NCI-H1105 (cell line): Measurements from ENCODE around the gene KATNA1.

Experiments used
- DNase-seq: peaks from one replicate; lab custom pipeline; 2025; lab: John Stamatoyannopoulos, UW

Gene KATNA1

DNA sequence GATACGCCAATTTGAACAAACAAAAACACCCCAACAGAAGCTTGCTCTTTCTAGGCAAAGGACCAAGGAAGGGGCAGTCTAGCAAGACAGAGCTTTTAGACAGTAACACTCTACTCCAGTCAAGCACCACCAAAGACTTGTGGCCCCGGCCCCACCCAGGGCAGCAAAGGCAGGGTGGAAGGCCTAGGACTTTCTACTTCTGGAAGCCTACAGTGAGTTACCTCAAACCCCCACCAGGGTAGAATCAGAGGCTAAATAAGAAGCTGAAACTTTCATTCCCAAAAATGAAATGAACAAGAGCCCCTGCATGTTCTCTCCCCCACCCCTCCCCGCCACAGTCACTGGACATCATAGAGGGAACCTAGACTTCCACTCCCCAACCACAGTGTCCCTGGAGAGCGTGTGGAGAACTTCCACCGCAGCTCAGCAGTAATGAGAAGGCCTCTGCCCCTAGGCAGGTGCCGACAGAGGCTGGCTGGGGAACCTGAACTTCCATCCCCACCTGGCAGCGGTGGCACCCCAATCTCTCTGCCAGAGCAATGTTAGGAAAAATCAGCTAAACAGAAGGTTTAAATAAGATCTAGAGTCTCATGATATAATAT lies 40.0 kb downstream of the KATNA1 start:
- DNase-seq: no peak

DNA sequence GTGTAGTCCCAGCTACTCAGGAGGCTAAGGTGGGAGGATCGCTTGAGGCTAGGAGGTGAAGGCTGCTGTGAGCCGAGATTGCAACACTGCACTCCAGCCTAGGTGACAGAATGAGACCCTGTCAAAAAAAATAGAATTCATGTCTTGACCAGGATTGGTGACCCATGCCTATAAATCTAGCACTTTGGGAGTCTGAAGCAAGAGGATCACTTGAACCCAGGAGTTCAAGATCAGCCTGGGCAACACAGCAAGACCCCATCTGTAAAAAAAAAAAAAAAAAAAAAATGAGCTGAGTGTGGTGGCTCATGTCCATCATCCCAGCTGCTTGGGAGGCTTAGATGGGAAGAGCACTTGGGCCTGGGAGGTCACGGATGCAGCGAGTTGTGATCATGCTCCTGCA lies 48.0 kb downstream of the KATNA1 start:
- DNase-seq: no peak

DNA sequence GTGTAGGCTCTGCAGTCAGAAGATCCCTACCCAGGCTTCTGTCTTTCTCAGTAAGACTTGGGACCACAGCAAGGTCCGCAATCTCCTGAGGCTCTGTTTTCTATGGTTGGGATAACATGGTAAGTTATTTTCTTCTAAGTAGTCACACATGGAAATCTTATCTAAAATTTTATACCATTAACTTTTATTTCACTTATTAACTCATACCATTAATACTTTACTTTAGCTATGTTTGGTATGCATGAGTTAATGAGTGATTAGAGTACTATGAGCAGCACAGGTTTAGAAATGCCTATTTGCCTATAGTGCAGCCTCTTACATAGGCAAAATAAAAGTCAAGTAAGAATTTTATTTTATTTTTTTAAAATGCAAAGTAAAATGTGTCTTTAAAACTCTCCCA lies 55.1 kb downstream of the KATNA1 start:
- DNase-seq: no peak

DNA sequence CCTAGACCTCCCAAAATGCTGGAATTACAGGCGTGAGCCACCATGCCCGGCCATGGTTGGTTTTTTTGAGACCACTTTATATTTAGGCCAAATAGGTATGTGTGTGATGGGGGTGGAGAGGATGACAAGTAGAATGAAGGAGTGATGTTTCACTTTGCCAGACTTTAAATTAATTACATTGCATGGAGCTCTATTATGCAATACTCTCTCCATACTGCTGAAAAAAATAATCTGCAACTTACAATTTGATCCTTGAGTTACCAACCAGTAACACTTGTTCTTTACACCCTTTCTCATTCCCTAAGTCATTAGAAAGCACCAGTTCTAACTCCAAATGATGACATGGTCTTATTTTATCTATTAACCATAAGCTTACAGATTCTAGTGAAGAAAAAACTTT lies 55.5 kb downstream of the KATNA1 start:
- DNase-seq: no peak

DNA sequence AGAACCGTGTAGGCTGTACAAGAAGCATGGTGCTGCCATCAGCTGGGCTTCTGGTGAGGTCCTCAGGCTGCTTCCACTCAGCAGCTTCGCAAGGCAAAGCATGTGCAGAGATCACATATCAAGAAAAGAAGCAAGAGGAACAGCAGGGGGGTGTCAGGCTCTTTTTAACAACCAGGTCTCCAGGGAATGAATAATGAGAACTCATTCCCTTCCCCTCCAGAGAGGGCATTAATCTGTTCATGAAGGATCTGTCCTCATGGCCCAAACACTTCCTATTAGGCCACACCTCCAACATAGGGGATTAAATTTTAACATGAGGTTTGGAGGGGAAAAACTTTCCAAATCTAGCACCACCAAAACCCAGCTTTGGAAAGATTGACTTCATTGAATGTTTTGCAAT lies 62.4 kb downstream of the KATNA1 start:
- DNase-seq: no peak

DNA sequence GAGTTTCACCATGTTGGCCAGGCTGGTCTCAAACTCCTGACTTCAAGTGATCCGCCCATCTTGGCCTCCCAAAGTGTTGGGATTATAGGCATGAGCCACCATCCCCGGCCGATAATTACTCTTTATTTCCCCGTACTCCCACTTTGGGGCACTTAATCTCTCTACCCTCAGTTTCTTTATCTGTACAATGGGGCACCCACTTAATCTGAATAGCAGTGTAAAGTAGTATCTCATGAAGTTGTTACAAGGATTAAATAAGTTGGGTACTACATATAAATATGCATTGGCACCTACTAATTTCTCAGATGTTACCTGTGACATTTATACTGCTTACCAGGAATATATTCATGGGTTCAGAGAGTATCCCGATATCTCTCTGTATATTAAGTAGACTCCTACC lies 67.2 kb downstream of the KATNA1 start:
- DNase-seq: no peak

DNA sequence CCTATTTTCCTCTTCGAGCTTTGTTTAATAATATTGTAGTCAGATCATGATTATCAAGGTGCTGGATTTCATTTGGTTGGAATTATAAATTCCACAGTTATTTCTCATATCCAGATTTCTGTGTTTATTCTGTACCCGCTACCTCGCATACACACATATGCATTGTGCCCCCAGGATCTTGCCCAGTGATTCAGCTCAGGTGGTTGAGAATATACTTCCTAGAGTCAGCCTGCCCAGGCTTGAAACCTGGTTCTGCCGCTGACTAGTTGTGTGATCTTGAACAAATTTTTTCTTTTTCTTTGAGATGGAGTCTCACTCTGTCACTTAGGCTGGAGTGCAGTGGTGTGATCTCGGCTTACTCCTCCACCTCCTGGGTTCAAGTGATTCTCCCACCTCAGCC lies 67.6 kb downstream of the KATNA1 start:
- DNase-seq: no peak

DNA sequence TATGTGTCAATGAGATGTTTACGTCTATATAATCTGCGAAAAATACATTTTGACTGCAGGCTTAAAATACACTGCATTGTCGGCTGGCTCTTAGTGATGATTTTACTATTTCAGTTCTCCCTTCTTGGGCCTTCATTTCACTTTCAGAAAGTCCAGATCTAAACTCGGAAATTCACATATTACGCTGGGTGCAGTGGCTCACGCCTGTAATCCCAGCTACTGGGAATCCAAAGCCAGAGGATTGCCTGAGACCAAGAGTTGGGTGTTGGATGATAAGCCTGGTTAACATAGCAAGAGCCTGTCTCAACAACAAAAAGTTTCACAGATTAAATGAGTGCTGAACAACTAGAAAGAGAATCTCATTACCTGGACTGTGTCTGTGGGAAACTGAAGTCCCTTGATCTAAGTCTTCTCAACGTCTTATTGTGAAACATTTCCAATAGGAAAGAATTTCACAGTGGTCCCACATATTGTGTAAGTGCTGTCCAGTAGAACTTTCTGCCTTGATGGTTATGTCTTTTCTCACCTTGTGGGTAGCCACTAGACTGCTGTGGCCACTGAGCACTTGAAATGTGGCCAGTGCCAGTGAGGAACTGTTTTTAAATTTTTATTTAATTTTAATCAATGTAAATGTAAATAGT lies 80.4 kb downstream of the KATNA1 start:
- DNase-seq: no peak

DNA sequence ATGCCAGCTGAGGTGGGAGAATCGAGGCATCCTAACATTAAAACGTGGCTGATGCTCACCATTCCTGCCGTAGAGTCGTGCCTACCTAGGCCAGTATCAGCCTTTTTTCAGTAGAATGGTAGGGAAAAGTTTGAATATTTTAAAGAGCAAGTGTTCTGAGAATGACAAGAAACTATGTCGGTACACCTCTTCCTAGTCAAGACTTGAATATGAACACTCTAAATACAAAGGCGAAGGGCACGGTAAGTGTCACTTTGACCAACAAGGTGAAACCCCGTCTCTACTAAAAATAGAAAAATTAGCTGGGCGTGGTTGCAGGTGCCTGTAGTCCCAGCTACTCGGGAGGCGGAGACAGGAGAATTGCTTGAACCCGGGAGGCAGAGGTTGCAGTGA lies 81.3 kb downstream of the KATNA1 start:
- no peak for DNase-seq

DNA sequence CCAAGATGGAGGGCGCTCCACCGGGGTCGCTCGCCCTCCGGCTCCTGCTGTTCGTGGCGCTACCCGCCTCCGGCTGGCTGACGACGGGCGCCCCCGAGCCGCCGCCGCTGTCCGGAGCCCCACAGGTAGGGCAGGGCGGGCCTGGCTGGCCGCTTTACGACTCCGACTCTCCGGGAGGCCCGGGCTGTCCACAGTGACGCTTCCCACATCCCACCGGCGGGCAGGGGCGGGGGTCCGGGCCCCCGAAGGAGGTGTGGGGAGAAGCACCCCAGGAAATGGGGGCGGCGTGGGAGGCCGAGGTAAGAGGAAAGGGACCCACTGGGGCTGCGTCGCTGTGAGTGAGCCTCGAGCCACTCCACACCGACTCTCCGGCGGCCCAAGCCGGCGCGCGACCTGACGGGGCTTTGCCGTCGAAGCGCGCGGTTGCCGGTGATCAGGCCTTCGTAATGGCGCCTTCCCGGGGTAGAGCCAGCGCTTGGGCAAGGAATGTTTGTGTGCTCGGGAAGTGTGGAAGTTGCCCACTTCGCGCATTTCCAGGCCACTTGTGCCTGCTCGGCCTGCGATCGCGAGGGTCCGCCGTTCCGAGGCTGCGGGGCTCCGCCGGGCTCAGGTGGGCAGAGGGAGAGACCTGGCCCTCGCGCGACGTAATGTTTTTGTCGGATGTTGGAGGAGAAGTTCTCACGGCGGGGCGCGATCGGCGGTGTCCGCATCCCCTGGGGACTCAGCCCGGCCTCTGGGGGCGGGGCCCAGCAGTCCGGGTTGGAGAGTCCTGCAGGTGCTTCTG lies 81.9 kb downstream of the KATNA1 start:
- DNase-seq: peak; percentile 65

DNA sequence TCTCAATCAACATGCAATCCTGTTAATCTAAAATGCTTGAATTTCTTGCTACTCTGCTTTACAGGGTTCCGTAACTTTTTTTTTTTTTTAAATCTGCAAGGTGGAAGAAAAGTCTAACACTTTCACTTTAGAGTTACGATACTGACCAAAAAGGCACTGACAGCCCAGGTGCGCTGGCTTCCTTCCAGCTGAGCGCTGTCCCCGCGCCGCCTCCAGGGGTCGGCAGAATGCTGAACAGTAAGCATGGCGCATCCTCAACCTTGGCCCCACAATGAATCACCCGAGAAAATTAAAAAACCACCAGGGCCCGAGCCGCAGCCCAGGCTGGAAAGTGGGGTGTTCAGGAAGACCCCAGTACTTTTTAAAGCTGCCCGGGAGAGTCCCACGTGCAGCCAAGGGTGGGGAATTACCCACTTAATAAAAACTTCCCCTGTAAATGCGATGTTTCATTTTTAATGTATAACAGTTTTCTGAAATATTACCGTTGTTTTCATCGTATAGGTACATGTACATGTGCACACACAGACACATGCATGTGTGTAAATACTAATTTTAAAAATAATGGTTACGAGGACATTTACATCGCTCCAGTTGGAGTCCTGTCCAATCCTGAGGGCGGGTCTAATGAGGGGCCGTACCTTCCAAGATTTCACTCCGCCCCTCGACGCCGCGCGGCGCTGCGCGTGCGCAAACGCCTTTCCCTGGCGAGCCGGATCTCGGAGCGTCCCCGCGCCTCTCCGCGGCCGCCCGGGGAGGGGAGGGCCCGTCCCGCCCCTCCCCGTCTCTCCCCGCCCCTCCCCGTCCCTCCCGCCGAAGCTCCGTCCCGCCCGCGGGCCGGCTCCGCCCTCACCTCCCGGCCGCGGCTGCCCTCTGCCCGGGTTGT lies 82.7 kb downstream of the KATNA1 start, which contains the start of gene GINM1:
GINM1 (plus strand) TSS at position 849 of the 883 bp plus-strand sequence. CDS start 40 bp downstream, outside the sequence.
- peak; percentile 89 for DNase-seq

DNA sequence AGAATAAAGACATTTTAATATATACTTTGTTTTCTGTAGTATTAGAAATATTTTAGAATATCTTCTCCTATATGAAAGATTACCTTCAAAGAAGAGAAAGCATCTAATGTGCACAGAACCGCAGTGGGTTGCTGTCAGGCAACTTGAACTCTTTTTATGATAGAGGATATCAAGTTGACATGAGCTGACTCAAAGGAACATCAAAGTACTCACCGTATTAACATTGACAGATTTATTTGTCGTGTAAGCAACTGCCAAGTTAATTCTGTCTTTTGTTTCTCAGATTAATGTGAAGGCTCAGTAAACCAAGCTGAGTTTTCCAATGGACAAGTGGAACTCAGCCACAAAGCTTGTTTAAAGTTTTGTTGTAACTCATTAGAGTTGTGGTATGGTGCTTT lies 84.6 kb downstream of the KATNA1 start:
- no peak for DNase-seq

DNA sequence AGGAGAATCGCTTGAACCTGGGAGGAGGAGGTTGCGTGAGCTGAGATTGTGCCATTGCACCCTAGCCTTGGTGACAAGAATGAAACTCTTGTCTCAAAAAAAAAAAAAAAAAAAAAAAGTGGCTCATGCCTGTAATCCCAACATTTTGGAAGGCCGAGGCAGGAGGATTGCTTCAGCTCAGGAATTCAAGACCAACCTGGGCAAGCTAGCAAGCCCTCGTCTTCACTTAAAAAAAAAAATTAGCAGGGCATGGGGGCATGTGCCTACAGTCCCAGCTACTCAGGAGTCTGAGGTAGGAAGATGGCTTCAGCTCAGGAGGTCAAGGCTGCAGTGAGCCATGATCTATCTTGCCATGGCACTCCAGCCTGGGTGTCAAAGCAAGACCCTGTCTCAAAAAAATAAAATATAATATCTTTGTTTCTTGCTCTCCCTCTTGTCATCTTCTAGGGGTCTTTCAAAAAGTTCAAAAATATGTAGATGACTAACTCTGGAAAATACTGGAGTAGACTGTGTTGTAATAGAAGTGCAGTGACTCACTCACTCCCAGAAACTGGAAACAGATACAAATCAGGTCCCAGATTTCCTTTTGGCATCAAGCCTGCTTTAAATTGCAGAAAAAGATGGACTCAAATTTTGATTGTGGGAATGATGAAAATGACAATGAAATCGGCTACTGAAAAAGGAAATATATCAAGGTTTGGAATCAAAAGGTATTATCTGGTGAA lies 85.1 kb downstream of the KATNA1 start:
- no peak for DNase-seq

DNA sequence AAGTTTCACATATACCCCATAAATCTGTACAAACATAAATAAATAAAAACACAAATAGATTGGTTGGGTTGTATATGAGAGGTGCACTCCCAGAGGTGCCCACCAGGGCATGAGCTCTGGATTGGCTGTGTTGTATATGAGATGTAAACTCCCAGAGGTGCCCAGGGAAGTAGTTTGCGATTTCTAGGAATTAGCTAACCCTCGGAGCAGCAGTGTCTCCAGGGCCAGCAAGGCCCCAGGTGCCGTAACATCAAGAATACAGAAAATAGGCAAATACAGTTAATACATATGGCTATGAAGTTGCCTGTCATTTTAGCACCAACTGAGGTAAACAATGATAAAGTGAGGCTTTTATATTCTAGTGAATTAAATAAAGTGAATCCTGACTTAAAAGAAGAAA lies 87.8 kb downstream of the KATNA1 start:
- no peak for DNase-seq

DNA sequence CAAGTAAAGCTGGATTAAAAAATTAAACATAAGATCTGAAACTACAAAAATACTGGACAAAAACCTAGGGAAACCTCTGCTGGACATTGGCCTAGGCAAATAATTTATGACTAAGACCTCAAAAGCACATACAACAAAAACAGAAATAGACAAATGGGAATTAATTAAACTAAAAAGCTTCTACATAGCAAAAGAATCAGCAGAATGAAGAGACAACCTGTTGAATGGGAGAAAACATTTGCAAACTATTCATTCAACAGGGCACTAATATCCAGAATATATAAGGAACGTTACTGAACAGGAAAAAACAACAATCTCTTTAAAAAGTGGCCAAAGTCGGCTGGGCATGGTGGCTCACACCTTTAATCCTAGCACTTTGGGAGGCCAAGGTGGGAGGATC lies 89.1 kb downstream of the KATNA1 start:
- DNase-seq: no peak

DNA sequence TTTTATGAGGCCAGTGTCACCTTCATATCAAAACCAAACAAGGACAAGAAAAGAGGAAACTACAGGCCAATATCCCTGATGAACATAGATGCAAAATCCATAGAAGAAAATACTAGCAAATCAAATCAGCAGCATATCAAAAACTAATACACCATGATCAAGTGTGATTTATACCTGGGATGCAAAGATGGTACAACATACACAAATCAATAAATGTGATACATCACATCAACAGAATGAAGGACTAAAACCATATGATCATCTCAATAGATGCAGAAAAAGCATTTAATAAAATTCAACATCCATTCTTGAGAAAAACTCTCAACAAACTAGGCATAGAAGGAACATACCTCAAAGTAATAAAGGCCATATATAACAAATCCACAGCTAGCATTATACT lies 90.5 kb downstream of the KATNA1 start:
- DNase-seq: no peak

DNA sequence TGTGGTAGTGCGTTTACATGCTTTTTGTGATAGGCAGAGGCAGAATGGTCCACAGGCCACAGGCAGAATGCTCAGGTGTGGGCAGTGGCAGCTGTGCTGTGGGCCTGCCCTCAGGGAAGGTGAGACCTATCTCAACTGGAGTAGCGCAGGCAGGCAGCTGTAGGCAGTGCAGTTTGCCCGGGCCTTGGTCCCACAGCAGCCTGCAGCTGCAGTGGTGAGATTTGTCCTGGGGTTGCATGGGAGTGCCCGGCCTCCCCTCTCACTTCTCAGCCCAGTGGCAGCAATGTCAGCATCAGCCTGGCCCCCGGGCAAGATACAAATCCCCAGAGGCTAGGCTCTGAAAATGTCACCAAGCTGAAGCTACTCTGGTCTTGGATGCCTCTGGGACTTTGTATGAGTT lies 96.6 kb downstream of the KATNA1 start:
- no peak for DNase-seq

DNA sequence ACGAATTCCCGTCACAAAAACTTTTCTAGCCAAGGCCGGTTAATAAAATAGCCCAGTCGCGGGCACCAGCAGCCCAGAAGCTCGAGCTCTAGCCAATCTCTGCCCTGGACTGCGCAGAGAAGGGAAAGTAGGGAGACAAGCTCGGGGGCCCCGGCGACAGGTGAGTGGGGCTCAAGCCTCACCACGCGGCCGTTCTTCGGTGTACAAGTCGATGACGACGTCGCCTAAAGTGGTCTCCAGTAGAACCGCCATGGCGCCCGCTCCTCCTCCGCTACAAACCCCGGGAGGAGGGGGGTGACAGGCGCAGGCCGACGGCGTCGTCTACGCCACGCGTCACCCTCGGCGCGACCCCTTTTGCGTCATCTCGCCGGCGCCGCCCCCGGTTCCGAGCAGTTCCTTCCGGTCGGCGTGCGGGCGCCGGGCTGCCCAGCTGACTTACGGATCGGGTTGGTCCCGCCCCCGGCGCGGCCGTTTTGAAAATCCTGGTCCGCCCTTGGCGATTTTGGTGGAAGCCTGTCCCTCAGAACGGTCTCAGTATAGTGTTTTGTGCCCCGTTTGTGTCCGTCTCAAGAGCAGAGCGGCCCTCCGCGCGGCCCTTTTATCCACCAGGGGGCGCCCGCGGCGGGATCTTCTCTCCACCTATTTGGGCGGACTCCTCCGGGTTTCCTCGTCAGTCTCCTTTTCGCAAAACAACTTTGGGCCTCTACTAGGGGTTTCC lies 102.6 kb downstream of the KATNA1 start, which contains the start of gene PPIL4:
PPIL4 (minus strand) TSS at position 290 of the 718 bp plus-strand sequence; CDS start at position 252, 38 bp downstream.
- DNase-seq: peak; percentile 93

DNA sequence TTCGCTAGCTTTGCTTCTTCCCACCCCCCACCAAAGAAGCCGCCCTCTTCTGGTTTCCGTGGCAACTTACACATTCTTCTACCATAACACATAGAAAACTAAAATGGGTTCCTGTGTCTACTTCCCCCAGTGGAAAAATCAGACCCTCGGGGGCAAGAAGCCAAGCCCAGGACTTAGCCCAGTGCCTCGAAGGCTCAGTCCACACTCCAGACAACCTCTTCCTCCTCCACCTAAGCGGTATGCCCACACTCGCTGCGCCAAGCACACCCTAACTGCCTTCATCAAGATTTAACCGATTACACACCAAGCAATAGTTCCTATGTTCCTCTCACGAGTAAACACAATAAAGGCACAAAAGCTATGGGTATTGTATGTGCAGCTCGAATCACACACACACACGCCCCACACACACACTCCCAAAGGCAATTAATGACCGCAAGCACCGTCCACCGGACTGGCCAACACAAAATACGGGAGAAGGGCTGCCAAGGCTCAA lies 103.2 kb downstream of the KATNA1 start:
- DNase-seq: no peak
